Measurements from ENCODE around the gene C2CD2.

DNA sequence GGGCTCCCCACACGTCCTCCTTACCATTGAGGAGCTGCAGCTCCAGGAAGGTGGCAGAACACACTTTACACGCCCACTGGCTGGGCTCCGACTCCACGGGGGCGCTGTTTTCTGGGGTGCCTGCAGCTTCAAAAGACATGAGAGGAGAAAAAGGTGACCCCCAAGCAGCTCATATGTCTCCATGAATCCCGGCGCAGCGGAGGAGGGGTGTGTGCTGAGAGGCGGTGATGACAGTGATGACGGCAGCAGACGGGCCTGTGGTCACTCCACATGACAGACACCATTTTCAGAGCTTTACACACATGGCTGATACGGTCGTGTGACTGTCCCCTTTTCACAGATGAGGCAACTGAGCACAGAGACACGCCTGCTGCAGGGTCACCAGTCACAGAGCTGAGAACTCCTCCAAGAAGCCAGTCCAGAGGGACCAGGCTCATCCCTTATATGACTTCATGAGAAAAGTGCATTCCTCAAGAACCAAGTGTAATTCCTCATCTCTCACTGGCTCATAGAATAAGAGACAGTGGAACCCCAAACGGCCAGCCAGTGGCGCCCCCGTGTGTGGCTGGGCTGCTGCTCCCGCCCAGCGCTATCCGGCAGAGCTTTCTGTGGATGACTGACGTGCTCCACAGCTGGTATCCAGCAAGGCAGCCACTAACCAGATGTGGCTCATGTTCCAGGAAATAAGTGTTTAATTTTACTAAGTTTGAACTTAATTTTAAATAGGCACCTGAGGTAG, 106.6 kb downstream of the C2CD2 start:
- no peak for TF ChIP-seq SIN3A (IDR thresholded peaks at IDR 0.05; ENCODE audit: low read depth, low read length)
- TF ChIP-seq MAX (IDR thresholded peaks at IDR 0.05; ENCODE audit: low read depth, low read length), result no peak
- TF ChIP-seq, protein P1, sequence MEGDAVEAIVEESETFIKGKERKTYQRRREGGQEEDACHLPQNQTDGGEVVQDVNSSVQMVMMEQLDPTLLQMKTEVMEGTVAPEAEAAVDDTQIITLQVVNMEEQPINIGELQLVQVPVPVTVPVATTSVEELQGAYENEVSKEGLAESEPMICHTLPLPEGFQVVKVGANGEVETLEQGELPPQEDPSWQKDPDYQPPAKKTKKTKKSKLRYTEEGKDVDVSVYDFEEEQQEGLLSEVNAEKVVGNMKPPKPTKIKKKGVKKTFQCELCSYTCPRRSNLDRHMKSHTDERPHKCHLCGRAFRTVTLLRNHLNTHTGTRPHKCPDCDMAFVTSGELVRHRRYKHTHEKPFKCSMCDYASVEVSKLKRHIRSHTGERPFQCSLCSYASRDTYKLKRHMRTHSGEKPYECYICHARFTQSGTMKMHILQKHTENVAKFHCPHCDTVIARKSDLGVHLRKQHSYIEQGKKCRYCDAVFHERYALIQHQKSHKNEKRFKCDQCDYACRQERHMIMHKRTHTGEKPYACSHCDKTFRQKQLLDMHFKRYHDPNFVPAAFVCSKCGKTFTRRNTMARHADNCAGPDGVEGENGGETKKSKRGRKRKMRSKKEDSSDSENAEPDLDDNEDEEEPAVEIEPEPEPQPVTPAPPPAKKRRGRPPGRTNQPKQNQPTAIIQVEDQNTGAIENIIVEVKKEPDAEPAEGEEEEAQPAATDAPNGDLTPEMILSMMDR (IDR thresholded peaks at IDR 0.05 in 2 of 3, conservative IDR thresholded peaks at IDR 0.05 in 1 of 3; ENCODE audit: control insufficient read depth in 2 of 3, extremely low read depth in 1 of 3, insufficient read depth in 1 of 3, low read depth in 3 of 3, low read length in 3 of 3), result no peak
- TF ChIP-seq, protein P2, sequence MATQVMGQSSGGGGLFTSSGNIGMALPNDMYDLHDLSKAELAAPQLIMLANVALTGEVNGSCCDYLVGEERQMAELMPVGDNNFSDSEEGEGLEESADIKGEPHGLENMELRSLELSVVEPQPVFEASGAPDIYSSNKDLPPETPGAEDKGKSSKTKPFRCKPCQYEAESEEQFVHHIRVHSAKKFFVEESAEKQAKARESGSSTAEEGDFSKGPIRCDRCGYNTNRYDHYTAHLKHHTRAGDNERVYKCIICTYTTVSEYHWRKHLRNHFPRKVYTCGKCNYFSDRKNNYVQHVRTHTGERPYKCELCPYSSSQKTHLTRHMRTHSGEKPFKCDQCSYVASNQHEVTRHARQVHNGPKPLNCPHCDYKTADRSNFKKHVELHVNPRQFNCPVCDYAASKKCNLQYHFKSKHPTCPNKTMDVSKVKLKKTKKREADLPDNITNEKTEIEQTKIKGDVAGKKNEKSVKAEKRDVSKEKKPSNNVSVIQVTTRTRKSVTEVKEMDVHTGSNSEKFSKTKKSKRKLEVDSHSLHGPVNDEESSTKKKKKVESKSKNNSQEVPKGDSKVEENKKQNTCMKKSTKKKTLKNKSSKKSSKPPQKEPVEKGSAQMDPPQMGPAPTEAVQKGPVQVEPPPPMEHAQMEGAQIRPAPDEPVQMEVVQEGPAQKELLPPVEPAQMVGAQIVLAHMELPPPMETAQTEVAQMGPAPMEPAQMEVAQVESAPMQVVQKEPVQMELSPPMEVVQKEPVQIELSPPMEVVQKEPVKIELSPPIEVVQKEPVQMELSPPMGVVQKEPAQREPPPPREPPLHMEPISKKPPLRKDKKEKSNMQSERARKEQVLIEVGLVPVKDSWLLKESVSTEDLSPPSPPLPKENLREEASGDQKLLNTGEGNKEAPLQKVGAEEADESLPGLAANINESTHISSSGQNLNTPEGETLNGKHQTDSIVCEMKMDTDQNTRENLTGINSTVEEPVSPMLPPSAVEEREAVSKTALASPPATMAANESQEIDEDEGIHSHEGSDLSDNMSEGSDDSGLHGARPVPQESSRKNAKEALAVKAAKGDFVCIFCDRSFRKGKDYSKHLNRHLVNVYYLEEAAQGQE (IDR thresholded peaks at IDR 0.05; ENCODE audit: low read depth, low read length), result no peak
- no peak for TF ChIP-seq FOXM1 (IDR thresholded peaks at IDR 0.05; ENCODE audit: low read depth, low read length)

All from GM12878 (cell line).